ENCODE data around the gene AMIGO1.

GRCh38 chr1:109468903-109469302 is 40.6 kb downstream of the AMIGO1 start:
- TF ChIP-seq CTCF (IDR thresholded peaks at IDR 0.05; ENCODE audit: insufficient read depth, low read length) (no peak), POLR2AphosphoS5 (IDR thresholded peaks at IDR 0.05; ENCODE audit: low read depth) (no peak), REST (IDR thresholded peaks at IDR 0.05; ENCODE audit: insufficient replicate concordance, low read depth) (no peak)

All from HL-60 (cell line).